ENCODE results near the gene CATSPERD. TPM values are rescaled to one million over a fixed set of nuclear protein-coding genes. Genes with fewer than 3 reads are reported as not detected.

Gene CATSPERD
- total RNA-seq, 2 donors from 2014 or later = 0.41 TPM; not detected in 1

DNA sequence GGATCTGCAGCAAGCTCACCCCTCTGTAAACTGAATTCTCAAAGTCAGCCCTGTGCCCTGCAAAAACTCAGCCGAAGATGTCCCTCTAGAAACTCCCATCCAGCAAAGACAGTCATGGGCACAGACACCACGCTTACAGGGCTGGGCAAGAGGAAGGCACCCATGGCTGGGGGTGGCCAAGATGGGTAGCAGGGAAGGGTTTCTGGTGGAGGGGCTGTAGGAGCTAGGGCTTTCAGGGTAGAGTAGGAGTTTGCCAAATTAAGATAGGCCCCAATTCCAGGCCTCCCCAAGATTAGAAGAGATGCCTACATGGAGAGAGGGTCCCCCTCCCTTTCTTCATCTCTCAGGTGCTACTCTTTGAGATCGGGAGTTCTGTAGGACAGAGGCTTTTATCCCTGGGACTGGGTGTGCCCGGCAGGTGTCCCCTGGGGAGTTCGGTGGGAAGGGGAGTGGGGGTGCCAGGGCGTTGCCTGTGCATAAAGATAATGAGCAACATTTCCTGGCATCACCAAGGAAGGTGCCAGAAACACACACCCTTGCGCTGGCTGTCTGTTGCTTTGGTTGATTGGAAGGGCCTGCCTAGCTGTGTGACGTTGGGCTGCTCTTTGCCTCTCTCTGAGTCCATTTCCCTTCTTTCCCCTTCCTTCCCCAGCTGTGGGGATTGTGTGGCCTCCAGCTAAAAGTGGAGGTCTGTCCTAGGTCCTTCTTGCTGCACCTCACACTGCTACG, 93.8 kb downstream of the CATSPERD start:
- H3K4me3 ChIP-seq = no peak overlapping the region
- no peak for DNase-seq (ENCODE audit: low spot score)
- no peaks in the 10 kb centered on the region for H3K27me3 ChIP-seq (replicated peaks; ENCODE audit: insufficient read depth)
- H3K36me3 ChIP-seq = no peaks in the 10 kb centered on the region
- H3K4me1 ChIP-seq (ENCODE audit: control insufficient read depth in 1 of 2, low read depth in 2 of 2) = no peaks in the 10 kb centered on the region
- no peaks in the 10 kb centered on the region for H3K9me3 ChIP-seq
- TF ChIP-seq, protein P1, sequence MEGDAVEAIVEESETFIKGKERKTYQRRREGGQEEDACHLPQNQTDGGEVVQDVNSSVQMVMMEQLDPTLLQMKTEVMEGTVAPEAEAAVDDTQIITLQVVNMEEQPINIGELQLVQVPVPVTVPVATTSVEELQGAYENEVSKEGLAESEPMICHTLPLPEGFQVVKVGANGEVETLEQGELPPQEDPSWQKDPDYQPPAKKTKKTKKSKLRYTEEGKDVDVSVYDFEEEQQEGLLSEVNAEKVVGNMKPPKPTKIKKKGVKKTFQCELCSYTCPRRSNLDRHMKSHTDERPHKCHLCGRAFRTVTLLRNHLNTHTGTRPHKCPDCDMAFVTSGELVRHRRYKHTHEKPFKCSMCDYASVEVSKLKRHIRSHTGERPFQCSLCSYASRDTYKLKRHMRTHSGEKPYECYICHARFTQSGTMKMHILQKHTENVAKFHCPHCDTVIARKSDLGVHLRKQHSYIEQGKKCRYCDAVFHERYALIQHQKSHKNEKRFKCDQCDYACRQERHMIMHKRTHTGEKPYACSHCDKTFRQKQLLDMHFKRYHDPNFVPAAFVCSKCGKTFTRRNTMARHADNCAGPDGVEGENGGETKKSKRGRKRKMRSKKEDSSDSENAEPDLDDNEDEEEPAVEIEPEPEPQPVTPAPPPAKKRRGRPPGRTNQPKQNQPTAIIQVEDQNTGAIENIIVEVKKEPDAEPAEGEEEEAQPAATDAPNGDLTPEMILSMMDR (IDR thresholded peaks at IDR 0.05) = no peak
- ATAC-seq (ENCODE audit: insufficient number of reproducible peaks, low FRiP score, low read depth) = no peak
- no peak overlapping the region for H3K27ac ChIP-seq

DNA sequence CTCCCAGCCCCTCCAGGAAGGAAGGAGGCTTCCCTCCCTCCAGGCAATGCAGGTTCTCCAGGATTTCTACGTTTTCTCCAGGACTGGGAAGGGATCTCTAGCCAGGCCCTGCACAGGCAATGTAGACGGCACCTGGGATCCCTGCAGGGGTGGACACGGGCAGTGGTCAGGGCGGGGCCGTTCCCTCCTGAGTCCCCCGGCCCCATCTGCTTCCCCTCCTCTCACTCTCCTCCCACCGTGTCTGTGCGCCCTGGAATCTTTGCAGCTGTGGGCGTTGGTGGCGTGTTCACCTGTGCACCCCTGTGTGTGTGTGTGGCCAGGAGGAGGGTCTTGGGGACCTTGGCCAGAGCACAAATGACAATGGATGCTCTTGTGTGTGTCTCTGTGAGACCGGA, 94.4 kb downstream of the CATSPERD start:
- no peaks in the 10 kb centered on the region for H3K27me3 ChIP-seq (replicated peaks; ENCODE audit: insufficient read depth)
- no peaks in the 10 kb centered on the region for H3K36me3 ChIP-seq
- H3K4me3 ChIP-seq = no peak overlapping the region
- TF ChIP-seq, protein P1 (IDR thresholded peaks at IDR 0.05) = no peak
- H3K9me3 ChIP-seq = no peaks in the 10 kb centered on the region
- no peaks in the 10 kb centered on the region for H3K4me1 ChIP-seq (ENCODE audit: control insufficient read depth in 1 of 2, low read depth in 2 of 2)
- DNase-seq (ENCODE audit: low spot score) (no peak), ATAC-seq (ENCODE audit: insufficient number of reproducible peaks, low FRiP score, low read depth) (no peak)
- no peak overlapping the region for H3K27ac ChIP-seq

DNA sequence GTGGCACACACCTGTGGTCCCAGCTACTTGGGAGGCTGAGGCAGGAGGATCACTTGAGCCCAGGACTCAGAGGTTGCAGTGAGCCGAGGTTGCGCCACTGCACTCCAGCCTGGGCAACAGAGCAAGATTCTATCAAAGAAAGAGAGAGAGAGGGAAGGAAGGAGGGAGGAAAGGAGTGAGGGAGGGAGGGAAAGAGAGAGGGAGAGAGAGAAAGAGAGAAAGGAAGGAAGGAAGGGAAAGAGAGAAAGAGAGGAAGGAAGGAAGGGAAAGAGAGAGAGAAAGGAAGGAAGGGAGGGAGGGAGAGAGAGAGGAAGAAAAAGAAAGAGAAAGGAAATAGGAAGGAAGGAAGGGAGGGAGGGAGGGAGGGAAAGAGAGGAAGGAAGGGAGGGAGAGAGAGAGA, 96.8 kb downstream of the CATSPERD start:
- DNase-seq (ENCODE audit: low spot score) (no peak), ATAC-seq (ENCODE audit: insufficient number of reproducible peaks, low FRiP score, low read depth) (no peak)
- Histone ChIP-seq H3K27ac (no peak overlapping the region), H3K4me1 (ENCODE audit: control insufficient read depth in 1 of 2, low read depth in 2 of 2) (no peaks in the 10 kb centered on the region), H3K36me3 (no peaks in the 10 kb centered on the region), H3K9me3 (no peaks in the 10 kb centered on the region), H3K4me3 (no peak overlapping the region), H3K27me3 (replicated peaks; ENCODE audit: insufficient read depth) (no peaks in the 10 kb centered on the region)
- TF ChIP-seq, protein P1 (IDR thresholded peaks at IDR 0.05) = no peak

DNA sequence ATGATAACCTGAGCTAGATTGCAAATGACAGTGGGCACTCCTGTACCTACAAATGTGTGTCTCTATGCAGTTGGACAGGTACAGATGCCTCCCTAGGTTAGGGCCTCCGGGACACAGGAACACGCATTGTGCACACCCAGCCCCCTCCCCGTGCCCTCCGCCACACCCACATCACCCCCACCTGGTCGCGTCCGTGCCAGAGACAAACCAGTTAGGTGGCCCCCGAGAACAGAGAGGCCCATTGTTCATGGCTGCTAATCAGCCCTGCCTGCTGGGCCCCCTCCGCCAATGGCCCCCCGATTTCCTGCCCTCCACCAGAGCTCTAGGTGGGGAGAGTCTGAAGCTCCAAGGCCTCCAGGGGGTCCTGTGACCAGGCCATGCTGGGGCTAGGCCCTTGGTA, 98.2 kb downstream of the CATSPERD start:
- TF ChIP-seq, protein P1 (IDR thresholded peaks at IDR 0.05) = no peak
- H3K4me3 ChIP-seq = no peak overlapping the region
- no peaks in the 10 kb centered on the region for H3K36me3 ChIP-seq
- no peaks in the 10 kb centered on the region for H3K4me1 ChIP-seq (ENCODE audit: control insufficient read depth in 1 of 2, low read depth in 2 of 2)
- H3K27me3 ChIP-seq (replicated peaks; ENCODE audit: insufficient read depth) = no peaks in the 10 kb centered on the region
- no peak for ATAC-seq (ENCODE audit: insufficient number of reproducible peaks, low FRiP score, low read depth)
- no peaks in the 10 kb centered on the region for H3K9me3 ChIP-seq
- H3K27ac ChIP-seq = no peak overlapping the region
- no peak for DNase-seq (ENCODE audit: low spot score)

DNA sequence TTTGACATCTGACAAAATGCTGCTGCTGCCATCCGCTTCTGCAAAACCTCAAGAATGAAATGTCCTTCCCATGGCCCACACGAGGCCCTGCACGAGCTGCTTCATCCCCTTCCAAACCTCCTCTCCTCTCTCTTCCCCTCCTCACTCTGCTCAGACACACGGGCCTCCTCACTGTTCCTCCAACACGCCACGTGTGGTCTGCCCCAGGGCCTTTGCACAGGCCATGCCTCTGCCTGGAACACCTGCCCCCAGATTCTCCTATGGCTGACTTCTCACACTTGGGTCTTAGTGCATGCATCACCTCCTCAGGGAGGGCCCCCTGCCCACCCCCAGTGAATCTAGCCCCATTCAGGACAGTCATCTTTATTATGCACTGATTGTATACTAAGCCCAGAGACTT, 100.3 kb downstream of the CATSPERD start:
- H3K4me3 ChIP-seq = no peak overlapping the region
- DNase-seq (ENCODE audit: low spot score) (no peak), ATAC-seq (ENCODE audit: insufficient number of reproducible peaks, low FRiP score, low read depth) (no peak)
- H3K36me3 ChIP-seq = no peaks in the 10 kb centered on the region
- H3K27ac ChIP-seq = no peak overlapping the region
- H3K9me3 ChIP-seq = no peaks in the 10 kb centered on the region
- TF ChIP-seq, protein P1 (IDR thresholded peaks at IDR 0.05) = no peak
- no peaks in the 10 kb centered on the region for H3K27me3 ChIP-seq (replicated peaks; ENCODE audit: insufficient read depth)
- no peaks in the 10 kb centered on the region for H3K4me1 ChIP-seq (ENCODE audit: control insufficient read depth in 1 of 2, low read depth in 2 of 2)

Measured in thoracic aorta (tissue), 2 donors.